GM19395 (cell line): Measurements from ENCODE around the gene AMHR2.

ENCODE experiments used
- ATAC-seq: cut with Tn5 transposase; IDR thresholded peaks from one replicate; pipeline ENCODE4 v1.9.1; 2021; ENCODE audit warnings: mild to moderate bottlenecking, moderate library complexity; ENCODE audit not compliant: unreplicated experiment

Gene AMHR2

GRCh38 chr12:53451661-53452158, 28.1 kb downstream of the AMHR2 start, which contains the start of gene PCBP2:
PCBP2 (plus strand) TSS chr12:53452102; CDS start chr12:53454801, 2,699 bp downstream.
- peak; percentile 96 for ATAC-seq

GRCh38 chr12:53452159-53453077, 28.8 kb downstream of the AMHR2 start:
- no peak for ATAC-seq

- no peak for ATAC-seq
Measured at GRCh38 chr12:53453953-53454640, 30.4 kb downstream of the AMHR2 start.

GRCh38 chr12:53454707-53455106, 31.1 kb downstream of the AMHR2 start:
- no peak for ATAC-seq

- no peak for ATAC-seq
Measured at GRCh38 chr12:53456654-53457366, 33.2 kb downstream of the AMHR2 start.

- no peak for ATAC-seq
Measured at GRCh38 chr12:53459097-53459496, 35.4 kb downstream of the AMHR2 start.

GRCh38 chr12:53461059-53461458, 37.4 kb downstream of the AMHR2 start:
- ATAC-seq = no peak

GRCh38 chr12:53461591-53461990, 37.9 kb downstream of the AMHR2 start:
- ATAC-seq = no peak

- ATAC-seq = no peak
Measured at GRCh38 chr12:53462935-53463334, 39.3 kb downstream of the AMHR2 start.

- ATAC-seq = no peak
Measured at GRCh38 chr12:53463802-53464560, 40.3 kb downstream of the AMHR2 start.

GRCh38 chr12:53464685-53465418, 41.2 kb downstream of the AMHR2 start:
- ATAC-seq = no peak

GRCh38 chr12:53465679-53466078, 42.0 kb downstream of the AMHR2 start:
- ATAC-seq = no peak

- ATAC-seq = no peak
Measured at GRCh38 chr12:53466640-53467039, 43.0 kb downstream of the AMHR2 start.

- no peak for ATAC-seq
Measured at GRCh38 chr12:53467082-53467481, 43.4 kb downstream of the AMHR2 start.

- ATAC-seq = no peak
Measured at GRCh38 chr12:53467880-53468279, 44.2 kb downstream of the AMHR2 start.

- no peak for ATAC-seq
Measured at GRCh38 chr12:53468282-53468681, 44.6 kb downstream of the AMHR2 start.

GRCh38 chr12:53472056-53472582, 48.5 kb downstream of the AMHR2 start:
- ATAC-seq = no peak

GRCh38 chr12:53474077-53474476, 50.4 kb downstream of the AMHR2 start:
- ATAC-seq = no peak

GRCh38 chr12:53474819-53475218, 51.2 kb downstream of the AMHR2 start:
- ATAC-seq = no peak
